Measurements from ENCODE around the gene KRT80.
A peak's percentile ranks its signal among the peaks of the same experiment; 100 is the strongest.

The KRT80 gene

DNA sequence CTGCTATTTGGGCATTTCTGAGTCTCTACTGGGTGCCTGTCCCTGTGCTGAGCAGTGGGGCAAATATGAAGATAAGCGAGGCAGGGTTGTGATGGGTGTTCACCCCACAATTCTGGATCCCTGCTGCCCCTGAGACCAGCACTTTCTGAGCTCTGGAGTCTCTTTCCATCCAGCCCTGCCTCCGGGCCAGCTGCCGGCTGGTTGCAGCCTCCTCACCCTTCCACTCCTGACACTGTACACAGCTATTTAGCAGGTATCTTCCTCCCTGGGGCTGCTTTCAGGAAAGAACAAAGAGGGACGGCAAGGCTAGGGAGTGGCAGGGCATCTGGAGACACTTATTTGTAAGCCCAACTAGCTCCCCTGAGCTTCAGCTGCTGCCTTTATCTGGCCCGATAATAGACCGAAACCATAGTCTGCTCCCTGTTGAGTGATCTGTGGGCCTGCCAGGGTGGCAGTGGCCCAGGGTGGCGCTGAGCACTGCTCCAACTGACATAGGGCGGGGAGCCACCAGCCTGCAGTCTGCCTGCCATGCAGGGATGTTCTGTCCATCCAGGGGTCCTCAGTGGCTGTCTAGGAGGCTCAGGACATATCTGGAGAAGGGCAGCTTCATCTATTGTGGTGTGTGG is 7.6 kb upstream of the KRT80 start:
- FAIRE-seq, result no peak
- no peak for DNase-seq (ENCODE audit: low spot score)

DNA sequence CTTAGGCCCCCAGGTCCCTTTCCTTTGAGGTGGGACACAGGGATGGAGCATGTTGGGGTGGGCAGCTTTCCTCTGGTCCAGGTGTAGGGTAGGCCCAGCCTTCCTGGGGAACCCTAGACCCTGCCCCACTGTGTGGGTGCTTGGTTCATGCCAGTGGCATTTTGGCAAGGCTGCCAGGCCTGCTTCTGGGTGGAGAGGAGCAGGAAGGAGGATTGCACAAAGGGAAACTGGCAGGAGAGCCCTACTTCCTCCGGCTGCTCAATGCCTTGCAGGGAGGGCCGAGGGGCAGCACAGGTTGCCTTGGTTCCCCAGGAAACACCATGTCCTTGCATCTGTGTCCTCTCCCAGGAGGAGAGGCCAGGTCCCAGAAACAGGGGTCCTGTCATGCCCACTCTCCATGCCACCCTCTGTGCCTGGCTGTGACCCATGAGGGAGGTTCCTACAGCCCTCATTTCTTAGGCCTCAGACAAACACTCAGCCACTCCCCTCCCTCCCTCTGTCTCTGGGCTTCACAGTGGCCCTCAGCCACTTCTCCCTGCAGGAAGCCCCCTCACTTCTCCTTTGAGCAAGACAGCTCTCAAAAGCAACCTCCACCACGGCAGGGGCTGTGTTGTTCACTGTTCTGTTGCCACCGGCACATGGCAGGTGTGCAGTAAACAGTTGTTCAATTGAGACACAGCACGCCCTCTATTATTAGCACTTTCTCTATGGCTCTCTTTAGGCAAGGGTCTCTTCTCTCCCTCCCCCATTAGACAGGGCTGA is 6.8 kb upstream of the KRT80 start:
- DNase-seq (ENCODE audit: low spot score) (no peak), FAIRE-seq (no peak)

DNA sequence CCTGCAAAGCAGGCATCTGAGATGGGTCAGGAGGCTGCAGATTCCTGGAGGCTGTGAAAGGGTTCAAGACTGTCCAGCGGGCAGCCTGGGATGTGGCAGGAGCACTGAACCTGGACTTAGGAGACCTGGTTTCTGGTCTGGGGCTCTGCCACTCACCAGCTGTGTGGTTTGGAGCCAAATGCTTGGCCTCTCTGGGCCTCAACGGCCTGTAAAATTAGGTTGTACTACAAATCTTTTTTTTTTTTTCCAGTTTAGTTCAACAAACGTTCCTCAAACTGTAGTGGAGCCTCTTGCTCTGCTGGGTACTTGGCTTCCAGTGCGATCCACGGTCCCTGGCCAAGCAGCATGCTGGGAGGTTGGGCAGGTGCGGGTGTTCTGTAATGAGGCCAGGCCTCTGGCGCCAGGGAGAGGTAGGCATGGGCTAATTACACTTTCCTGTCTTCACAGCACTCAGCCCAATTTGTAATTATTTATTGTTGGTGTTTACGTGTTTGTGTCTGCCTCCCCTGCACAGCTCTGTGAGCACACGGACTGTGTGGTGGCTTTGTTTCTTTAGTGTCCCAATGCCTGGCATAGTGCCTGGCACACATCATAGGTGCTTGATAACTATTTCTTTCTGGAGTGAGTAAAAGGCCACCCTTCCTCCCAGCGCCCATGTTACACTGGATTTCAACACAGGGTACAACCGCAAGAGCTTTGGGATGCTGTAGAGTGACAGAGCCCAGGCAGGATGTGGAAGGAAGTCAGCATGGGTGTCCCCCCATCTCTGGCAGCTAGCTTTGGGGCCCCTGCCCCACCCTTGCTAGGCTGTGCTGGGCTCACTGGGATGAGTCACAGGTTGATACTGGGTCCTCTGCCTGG is 5.8 kb upstream of the KRT80 start:
- FAIRE-seq (no peak), DNase-seq (ENCODE audit: low spot score) (no peak)

DNA sequence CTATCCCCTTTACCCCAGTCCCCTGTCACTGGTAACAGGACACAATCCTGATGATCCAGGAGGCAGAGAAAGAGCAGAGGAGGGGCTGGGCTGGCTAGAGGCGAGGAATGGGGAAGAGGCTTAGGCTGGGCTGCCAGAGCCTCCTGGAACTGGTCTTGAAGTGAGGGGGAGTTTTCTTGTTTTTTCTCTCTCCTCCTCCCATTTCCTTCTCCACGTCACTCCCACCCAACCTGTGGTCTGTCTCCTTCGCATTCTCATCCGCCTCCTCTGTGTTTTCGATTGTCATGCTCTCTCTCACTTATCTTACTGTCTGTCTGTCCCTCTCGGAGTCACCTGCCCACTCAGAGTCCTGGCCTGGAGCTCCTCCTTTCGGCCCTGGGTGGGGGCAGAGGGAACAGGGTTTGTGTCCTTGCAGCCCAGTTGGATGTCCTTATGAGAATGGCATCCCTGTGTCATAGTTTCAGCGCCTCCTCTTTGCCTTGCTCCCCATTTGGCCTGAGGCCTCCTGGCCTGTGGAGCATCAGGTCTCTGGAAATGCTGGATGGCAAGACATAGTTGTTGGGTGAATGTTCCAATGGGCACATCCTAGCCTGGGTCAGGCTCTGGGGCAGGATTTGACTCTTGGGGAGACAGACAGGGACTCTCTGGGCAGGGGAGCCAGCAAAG is 3.4 kb upstream of the KRT80 start:
- DNase-seq (ENCODE audit: low spot score), result peak; percentile 13

DNA sequence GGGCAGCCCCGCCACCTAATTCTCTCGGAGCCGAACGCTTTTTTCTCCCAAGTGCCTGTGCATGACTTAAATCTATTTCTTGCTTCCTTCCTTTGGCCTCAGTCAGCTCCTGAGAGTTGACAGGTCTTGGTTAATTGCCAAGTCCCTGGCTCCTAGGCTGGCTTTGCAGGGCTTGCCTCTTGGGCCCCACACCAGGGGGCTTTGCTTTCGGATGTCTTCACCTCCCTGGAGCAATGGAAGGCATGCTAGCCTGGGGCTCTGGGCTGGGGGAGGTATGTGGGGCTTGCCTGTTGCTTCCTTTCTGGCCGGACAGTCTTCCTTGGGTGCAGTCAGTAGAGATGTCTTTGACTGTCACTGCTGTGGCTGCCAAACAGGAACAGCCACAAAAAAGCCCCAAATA is 2.2 kb upstream of the KRT80 start:
- no peak for DNase-seq (ENCODE audit: low spot score)
- no peak for FAIRE-seq

More for the DNA sequence above, 3.4 kb upstream of the KRT80 start:
- no peak for FAIRE-seq

DNA sequence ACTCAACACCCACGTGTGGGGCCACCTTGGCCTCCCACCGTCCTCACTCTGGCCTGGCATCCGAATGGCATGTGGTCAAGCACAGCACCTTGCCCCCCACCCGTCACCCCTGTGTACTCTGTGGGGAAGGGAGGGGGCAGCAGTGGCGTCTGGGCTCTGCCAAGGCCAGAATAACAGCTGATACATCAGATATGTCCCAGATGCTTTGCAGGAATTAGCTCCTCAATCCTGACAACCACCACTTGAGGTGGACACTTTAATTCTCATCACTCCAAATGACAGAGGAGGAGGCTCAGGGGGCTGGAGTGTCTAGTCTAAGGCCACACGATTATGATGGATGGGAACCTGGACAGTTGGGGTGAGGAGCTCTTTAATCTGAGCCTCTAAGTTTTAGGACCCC is 1.7 kb upstream of the KRT80 start:
- FAIRE-seq, result no peak

DNA sequence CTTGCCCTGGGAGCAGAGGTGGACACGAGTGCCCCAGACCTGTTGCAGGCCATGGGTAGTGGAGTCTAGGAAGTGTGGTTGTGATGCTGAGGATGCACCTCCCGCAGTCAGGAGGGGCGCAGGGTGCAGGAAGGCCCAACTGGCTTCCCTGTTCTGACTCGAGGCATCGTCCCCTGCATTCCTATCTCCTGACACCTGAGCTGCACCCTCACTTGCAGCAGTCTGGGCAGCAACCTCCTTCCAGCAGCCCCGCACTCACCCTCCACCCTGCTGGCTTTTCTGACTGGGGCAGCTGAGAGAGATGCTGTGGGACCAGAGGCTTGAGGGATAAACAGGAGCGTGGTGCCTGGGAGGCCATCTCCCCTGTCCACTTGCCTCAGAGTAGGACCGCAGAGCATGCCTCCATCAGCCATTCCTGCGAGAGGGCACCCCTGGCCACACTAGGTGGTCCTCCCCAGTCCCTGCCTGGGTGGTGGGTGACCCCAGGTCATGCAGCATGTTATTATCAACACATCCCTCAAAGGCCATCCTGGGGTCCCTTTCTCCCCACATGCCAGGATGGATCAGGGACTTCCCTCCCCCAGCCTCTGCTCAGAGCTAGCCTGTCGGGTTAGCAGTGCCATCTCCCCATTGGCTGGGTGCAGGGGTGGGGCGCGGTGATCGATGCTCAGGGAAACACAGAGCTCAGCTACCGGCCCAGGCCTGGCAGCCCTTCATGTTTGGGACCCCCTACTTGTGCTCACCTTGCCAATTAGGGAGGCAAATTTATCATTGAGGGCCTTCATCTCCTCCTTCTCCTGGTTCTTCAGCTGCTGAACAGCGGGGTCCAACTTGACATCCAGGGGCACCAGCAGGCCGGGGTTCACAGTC is 719 bp downstream of the KRT80 start:
- DNase-seq (ENCODE audit: low spot score), result peak; percentile 41
- no peak for FAIRE-seq

More for the DNA sequence above, 1.7 kb upstream of the KRT80 start:
- no peak for DNase-seq (ENCODE audit: low spot score)

DNA sequence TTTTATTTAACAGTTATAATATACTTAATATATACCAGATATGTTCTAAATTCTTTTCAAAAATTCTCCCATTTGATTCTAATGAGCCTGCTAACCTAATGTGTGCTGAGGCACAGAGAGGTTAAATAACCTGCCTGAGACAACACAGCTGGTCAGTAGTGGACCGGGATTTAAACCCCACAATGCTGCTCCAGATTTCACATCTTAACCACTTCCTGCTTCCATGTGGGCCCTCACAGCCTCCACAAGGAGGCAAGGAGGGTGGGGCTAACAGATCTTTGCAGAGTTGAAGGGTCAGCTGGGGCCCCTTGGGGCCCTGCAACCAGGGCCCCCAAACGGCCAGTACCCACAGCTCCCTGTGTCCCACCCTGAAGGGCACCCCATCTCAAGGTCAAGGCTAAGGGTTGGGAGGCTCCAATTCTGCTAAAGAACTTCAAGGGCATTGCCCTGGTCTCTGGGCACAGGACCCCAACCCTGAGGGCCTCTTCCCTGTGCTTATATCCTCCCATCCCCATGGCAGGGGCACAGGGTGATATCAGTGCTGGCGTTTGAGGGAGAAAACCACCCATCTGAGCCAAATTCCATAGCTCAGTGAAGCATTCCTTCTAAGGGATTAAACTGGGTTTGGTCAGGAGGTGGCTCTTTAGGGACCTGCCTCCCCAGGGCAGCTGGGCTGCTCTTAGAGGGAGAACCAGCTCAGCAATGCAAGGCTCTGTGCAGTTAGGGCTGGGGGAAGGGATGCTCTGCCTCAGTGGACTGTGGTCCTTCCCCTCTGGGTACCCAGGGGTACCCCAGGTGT is 2.2 kb downstream of the KRT80 start:
- FAIRE-seq (peak; percentile 77), DNase-seq (ENCODE audit: low spot score) (peak; percentile 74)

DNA sequence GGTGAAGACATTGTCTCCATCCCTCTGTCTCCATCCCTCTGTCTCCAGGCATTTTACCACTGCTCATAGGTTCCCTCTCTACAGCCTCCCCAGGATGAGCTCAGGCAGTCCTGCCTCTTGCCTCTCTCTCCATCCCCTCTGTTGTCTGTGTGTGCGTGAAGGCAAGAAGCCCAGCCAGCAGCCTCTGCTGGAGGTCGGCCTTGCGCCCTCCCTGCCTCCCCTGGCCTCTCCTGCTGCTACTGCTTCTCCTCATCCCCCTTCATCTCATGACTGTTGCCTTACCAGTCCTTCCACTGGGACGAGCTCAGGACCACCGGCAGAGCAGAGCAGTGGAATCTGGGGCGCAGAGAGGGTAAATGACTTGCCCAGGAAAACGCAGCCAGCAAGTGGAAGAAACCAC is 3.2 kb downstream of the KRT80 start:
- DNase-seq (ENCODE audit: low spot score) (no peak), FAIRE-seq (no peak)

DNA sequence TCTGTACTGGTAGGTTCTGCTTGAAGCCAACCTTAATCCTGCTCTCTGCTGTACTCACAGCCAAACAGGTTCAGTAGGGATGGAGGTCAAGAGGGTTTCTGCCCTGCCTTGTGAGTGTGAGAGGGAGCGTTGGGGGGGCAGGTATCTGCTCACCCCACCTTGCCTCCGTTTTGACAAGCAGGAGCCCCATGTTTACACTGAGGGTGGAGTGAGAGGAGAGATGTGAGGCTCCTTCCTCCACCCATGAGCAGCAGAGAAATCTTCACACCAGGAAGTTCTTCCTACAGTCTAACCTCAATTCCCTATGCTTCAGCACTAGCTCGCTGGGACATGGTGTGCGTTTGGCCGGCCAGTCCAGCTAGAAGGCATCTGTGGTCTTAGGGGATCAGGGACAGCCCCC is 4.2 kb downstream of the KRT80 start:
- FAIRE-seq, result no peak
- DNase-seq (ENCODE audit: low spot score), result no peak

DNA sequence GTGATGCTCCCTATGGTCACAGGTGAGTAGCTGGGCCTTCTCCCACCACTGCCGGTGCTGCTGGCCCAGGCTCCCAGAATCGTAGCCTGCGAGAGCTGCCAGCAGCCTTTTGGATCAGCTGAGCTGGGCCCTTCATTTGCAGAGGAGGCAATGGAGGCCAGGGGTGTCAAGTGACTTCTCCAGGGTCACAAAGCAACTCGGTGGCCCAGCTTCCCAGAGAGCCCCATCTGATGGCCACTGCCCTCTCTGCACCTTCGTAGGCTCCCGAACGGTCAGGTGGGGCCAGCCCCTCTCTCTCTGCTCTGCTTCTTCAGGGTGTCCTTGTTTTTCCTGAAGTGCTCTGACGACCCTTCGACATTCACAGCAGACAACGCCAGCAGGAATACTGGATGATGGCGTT is 4.6 kb downstream of the KRT80 start:
- FAIRE-seq, result no peak
- no peak for DNase-seq (ENCODE audit: low spot score)

DNA sequence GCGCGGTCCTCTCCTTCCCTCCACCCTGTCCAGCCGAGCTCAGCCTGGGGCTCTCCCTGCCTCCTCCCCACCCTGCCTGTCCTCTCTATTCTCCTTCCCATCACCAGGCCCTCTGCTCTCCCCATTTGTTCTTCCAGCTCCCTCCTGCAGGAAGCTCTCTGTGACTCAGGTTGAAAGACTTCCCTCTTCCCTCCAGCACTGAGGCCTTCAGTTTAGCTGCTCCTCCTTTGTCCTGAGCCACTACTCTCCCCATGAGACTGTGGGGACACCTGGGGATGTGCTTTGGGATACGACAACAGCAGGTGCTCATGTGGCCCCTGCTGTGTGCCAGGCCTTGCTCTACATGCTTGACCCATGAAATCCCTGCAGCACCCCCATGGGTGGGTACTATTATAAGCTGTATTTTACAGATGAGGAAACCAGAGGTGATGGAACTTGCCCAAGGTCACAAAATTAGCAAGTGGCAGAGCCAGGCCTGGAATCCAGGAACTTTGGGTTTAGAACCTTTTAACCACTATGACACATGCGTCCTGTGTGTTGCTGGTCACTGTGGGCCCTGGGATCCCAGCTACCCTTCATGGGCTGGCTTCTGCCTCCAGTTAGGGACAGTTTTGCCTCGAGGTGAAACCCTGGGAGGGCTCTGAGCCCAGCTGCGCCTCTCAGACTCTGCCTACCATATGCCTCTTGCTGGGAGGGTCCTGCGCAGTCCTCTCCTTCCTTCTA is 5.5 kb downstream of the KRT80 start:
- DNase-seq (ENCODE audit: low spot score), result peak; percentile 75
- peak; percentile 65 for FAIRE-seq

DNA sequence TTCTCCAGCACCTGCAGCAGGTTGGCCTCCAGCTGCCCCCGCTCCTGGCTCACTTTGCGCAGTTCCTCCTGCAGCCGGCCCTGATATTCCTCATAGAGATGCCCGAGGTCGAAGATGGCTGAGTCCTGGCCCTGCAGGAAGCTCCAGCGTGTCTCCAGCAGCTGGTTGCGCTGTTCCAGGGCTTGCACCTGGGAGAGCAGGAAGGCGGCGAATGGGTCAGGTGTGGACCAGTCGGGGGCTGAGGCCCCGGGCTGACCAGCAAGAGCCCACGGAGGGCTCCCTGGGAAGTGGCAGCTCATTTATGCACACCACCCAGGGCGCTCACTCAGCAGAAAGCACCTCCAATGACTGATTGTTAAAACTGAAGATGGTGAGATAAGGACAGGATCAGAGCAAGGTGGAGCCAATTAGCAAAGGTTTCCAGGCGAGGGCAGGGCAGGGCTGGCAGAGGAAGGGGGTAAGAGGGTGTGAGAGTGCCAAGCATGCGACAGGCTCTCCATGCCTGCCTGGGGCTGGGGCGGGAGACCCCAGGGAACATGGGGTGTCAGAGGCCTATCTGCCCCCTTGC is 6.3 kb downstream of the KRT80 start:
- DNase-seq (ENCODE audit: low spot score) (no peak), FAIRE-seq (no peak)

DNA sequence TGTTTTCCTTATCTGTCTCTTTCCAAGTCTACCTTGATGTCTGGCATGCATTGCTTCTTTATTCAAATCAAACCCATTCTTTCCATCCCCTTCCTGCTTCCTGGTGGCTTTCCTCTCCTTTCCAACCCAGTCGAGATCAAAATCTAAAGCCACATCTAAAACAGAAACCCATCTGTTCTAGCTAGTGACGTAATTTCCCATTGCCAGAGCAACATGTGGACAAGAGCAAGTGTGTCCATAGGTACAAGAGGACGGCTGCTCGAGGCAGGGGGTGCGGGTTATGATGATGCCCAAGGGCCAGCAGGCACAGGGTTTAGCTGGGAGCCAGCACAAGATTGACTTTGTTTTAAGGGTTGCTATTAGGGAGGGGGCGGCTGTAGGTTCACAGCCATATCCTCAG is 7.0 kb downstream of the KRT80 start:
- no peak for DNase-seq (ENCODE audit: low spot score)
- FAIRE-seq, result no peak

DNA sequence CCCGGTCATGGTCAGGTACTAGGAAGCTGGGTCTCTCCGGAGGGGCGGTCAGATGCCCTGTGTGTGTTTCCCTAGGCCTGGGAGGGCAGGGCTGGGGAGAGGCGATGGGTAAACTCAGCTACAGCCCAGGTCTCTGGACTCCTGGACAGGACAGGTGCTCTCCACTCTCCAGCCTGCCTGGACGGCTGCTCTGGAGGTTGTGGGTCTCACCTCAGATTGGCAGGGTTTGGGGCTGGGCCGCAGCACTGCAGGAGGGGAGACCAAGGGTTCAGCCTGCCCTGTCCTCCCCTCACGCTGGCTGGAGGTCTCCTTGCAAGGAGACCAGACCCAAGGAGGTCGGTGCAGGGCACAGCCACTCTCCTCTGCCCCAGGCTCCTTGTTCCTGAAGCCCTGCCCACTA is 7.8 kb downstream of the KRT80 start:
- no peak for FAIRE-seq
- no peak for DNase-seq (ENCODE audit: low spot score)

DNA sequence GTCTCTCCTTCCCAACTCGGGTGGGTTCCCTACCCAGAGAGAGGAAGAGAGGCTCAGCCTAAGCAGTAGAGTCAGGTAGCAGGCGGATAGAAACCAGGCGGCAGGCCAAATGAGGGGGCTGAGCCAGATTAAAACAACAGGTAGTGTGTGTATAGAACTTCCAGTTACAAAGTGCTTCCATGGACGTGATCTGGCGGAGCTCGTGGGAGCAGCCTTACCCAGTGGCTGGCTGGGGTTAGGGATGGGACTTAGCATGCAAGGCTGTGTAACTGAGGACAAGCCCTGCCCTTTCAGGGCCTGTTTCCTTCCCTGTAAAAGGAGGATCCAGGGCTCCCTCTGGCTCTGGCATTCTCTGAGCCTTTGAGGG is 8.3 kb downstream of the KRT80 start:
- DNase-seq (ENCODE audit: low spot score) (no peak), FAIRE-seq (no peak)

DNA sequence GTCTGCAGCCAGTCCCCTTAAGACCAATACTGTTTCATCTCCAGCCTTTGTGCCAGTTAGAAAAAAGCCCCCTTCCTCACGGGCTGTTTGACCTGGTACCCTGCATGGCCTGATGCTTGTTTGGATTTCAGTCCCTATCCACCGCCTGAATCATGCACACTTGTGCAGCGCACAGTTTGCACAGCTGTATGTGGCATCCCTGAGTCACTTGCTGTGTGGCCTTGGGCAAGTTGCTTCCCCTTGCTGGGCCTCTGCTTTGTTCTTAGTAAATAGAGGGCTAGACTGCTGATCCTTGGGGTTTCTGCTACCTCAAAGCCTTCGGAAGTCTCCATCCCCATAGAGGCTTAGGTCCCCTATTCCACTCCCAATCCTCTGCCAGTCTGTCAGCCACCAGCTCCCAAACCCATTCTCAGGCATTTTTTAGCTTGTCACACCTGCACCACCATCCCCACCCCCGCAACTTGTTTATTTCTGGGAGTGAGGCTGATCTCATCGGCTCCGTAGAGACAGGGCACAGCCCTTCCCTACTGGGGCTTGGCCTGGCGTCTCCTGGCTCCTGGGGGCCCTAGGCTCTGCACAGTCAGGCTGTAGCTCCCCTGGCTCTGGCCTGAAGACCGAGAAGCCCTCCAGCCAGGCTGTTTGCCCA is 8.8 kb downstream of the KRT80 start:
- FAIRE-seq (no peak), DNase-seq (ENCODE audit: low spot score) (no peak)

DNA sequence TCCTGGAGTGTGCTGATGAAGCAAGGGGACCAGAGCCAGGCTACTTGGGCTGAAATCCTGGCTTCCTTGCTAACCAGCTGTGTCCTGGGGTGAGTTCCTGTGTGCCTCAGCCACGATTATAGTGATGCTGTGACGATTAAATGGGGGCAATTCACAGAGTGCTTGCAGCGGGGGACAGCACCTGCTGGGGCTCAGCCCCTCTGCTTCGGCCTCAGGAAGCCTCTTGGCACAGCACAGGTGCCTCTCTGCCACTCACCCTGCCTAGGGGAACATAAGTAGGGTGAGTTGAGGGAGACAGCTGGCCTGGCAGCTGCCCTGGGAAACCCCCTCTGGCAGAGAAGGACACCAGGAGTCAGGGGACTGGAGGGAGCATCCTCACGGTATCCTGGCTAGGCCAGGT is 9.4 kb downstream of the KRT80 start:
- DNase-seq (ENCODE audit: low spot score) (no peak), FAIRE-seq (no peak)

DNA sequence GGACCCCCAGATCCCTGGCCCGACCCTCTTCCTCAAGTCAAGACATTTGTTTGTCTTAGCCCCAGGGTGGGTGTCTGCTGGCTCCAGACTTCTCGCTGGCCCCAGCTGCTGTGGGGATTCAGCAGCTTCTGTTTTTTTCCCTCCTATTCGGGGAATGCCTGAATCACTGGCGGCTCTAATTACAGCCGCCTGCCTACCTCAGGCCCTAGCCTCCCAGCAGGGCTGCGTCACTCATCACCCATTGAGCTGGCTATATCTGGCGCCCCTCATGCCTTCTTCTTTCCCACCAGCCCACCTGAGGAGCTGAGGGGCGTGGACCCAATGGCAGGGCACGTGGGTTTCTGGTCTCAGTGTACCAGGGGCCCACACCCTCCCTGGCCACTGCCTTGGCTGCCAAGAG is 10.1 kb downstream of the KRT80 start:
- DNase-seq (ENCODE audit: low spot score), result no peak

More for the DNA sequence above, 10.1 kb downstream of the KRT80 start:
- FAIRE-seq, result no peak
